PC-3 (cell line): ENCODE data around the gene ATP10B. TPM values are rescaled to one million over a fixed set of nuclear protein-coding genes. Genes with fewer than 3 reads are reported as not detected.

Source experiments
- ATAC-seq: fragments of 200-7000 bp; cut with Tn5 transposase; 2 replicates; pipeline ENCODE4 v1.9.1; 2020; ENCODE audit warnings: mild to moderate bottlenecking, moderate library complexity
- BruUV-seq: library from RNA; stranded (reverse); fragments of 400-500 nt; replicated peaks from 2 replicates; lab custom pipeline; 2021; lab: Mats Ljungman, UMichigan
- CTCF ChIA-PET: fragments of 300-600 bp; sonication (Branson Sonifier 250); formaldehyde crosslinking; loops from one replicate; lab custom pipeline; 2022; ENCODE audit warnings: antibody characterized with exemption; lab: Charles Lee
- POLR2A ChIA-PET: fragments of 300-600 bp; sonication (Branson Sonifier 250); formaldehyde crosslinking; loops from one replicate; lab custom pipeline; 2022; ENCODE audit warnings: antibody characterized with exemption; ENCODE audit not compliant: unreplicated experiment; lab: Charles Lee
- DNase-seq: peaks from one replicate; pipeline ENCODE4 v3.0.0-alpha.2; 2015
- H2AFZ ChIP-seq: fragments of 300-600 bp; sonication (generic); 2 replicates; pipeline ENCODE4 v1.6.0; 2016; ENCODE audit warnings: antibody characterized with exemption, low read length
- H3F3A ChIP-seq: fragments of 300-600 bp; sonication (generic); one replicate; pipeline ENCODE4 v1.6.0; 2017; ENCODE audit warnings: antibody characterized with exemption, low read length, control low read depth, mild to moderate bottlenecking; ENCODE audit not compliant: unreplicated experiment
- H3K27ac ChIP-seq: fragments of 300-600 bp; sonication (generic); 2 replicates; pipeline ENCODE4 v1.5.1; 2016; ENCODE audit warnings: mild to moderate bottlenecking, low read length
- H3K27me3 ChIP-seq: fragments of 300-600 bp; sonication (generic); 2 replicates; pipeline ENCODE4 v1.6.1; 2016; ENCODE audit warnings: low read length, mixed read lengths
- H3K36me3 ChIP-seq: fragments of 300-600 bp; sonication (generic); 2 replicates; pipeline ENCODE4 v1.6.1; 2016; ENCODE audit warnings: low read depth, mixed run types, low read length, mixed read lengths
- H3K4me1 ChIP-seq: fragments of 300-600 bp; sonication (generic); 2 replicates; pipeline ENCODE4 v1.5.1; 2016; ENCODE audit warnings: low read length; ENCODE audit not compliant: insufficient read depth
- H3K4me2 ChIP-seq: fragments of 300-600 bp; sonication (generic); 2 replicates; pipeline ENCODE4 v1.6.0; 2016; ENCODE audit warnings: low read length
- H3K4me3 ChIP-seq: fragments of 300-600 bp; sonication (generic); 2 replicates; pipeline ENCODE4 v1.5.1; 2016; ENCODE audit warnings: mild to moderate bottlenecking, low read length, mixed read lengths
- H3K79me2 ChIP-seq: fragments of 300-600 bp; sonication (generic); 2 replicates; pipeline ENCODE4 v1.6.1; 2017; ENCODE audit warnings: low read length, mixed read lengths
- H3K9ac ChIP-seq: fragments of 300-600 bp; sonication (generic); 2 replicates; pipeline ENCODE4 v1.6.0; 2016; ENCODE audit warnings: mild to moderate bottlenecking, low read length
- H3K9me2 ChIP-seq: fragments of 300-600 bp; sonication (generic); replicated peaks from 2 replicates; pipeline ENCODE4 v1.6.1; 2016; ENCODE audit warnings: mixed run types, low read length, mixed read lengths
- H3K9me3 ChIP-seq: fragments of 300-600 bp; sonication (generic); 2 replicates; pipeline ENCODE4 v1.6.1; 2016; ENCODE audit warnings: low read length, mixed read lengths
- H4K20me1 ChIP-seq: fragments of 300-600 bp; sonication (generic); 2 replicates; pipeline ENCODE4 v1.6.1; 2016; ENCODE audit warnings: low read length, mixed read lengths
- CTCF ChIP-seq: fragments of 300-600 bp; sonication (generic); conservative IDR thresholded peaks from 2 replicates; pipeline ENCODE4 v1.5.1; 2017; ENCODE audit warnings: antibody characterized with exemption, low read depth, mild to moderate bottlenecking, low read length
- EZH2 ChIP-seq: fragments of 300-600 bp; sonication (generic); IDR thresholded peaks from one replicate; pipeline ENCODE4 v1.6.1; 2017; ENCODE audit warnings: antibody characterized with exemption, mild to moderate bottlenecking, low read length; ENCODE audit not compliant: unreplicated experiment
- EZH2phosphoT487 ChIP-seq: fragments of 300-600 bp; sonication (generic); IDR thresholded peaks from 2 replicates; pipeline ENCODE4 v1.6.1; 2018; ENCODE audit warnings: mild to moderate bottlenecking, antibody characterized with exemption, low read length, borderline replicate concordance
- intact Hi-C: fragments of 100-400 bp; cut with micrococcal nuclease; formaldehyde crosslinking; loops from 2 replicates; pipeline ENCODE4 v1.9.0; 2023
- total RNA-seq: library from RNA; depleted of rRNA; stranded (reverse); fragments of >200 nt; gene quantifications from 2 replicates; pipeline ENCODE4 v1.2.3, GENCODE V29; 2014

The ATP10B gene
- total RNA-seq, 1 experiment from 2014 or later: not detected

GRCh38 chr5:160635663-160636062, 216.3 kb downstream of the ATP10B start:
- ATAC-seq: no peak
- no peak overlapping the region for H3K4me3 ChIP-seq
- H4K20me1 ChIP-seq: no peaks in the 10 kb centered on the region
- no peak overlapping the region for H3K9ac ChIP-seq
- no peaks in the 10 kb centered on the region for H3K27me3 ChIP-seq
- H3K4me1 ChIP-seq: no peaks in the 10 kb centered on the region
- no peaks in the 10 kb centered on the region for H3K36me3 ChIP-seq
- DNase-seq: no peak
- H3K27ac ChIP-seq: no peak overlapping the region
- H3K4me2 ChIP-seq: no peak overlapping the region
- BruUV-seq: no TSS peak
- POLR2A ChIA-PET: no interaction called here
- intact Hi-C loops: no loop called here
- no peaks in the 10 kb centered on the region for H3F3A ChIP-seq
- no peaks in the 10 kb centered on the region for H3K9me3 ChIP-seq
- TF ChIP-seq CTCF (no peak), EZH2 (no peak), EZH2phosphoT487 (no peak)
- H3K9me2 ChIP-seq: no peaks in the 10 kb centered on the region
- H3K79me2 ChIP-seq: no peaks in the 10 kb centered on the region
- H2AFZ ChIP-seq: no peak overlapping the region
- CTCF ChIA-PET: no interaction called here

GRCh38 chr5:160635046-160635445, 217.0 kb downstream of the ATP10B start:
- intact Hi-C loops: no loop called here
- no peak for ATAC-seq
- Histone ChIP-seq H3K4me1 (no peaks in the 10 kb centered on the region), H3K9ac (no peak overlapping the region), H3F3A (no peaks in the 10 kb centered on the region), H3K9me3 (no peaks in the 10 kb centered on the region), H3K36me3 (no peaks in the 10 kb centered on the region), H3K27me3 (no peaks in the 10 kb centered on the region), H3K27ac (no peak overlapping the region), H3K9me2 (no peaks in the 10 kb centered on the region), H3K4me3 (no peak overlapping the region), H2AFZ (no peak overlapping the region), H4K20me1 (no peaks in the 10 kb centered on the region), H3K4me2 (no peak overlapping the region), H3K79me2 (no peaks in the 10 kb centered on the region)
- TF ChIP-seq EZH2phosphoT487 (no peak), CTCF (no peak), EZH2 (no peak)
- no TSS peak for BruUV-seq
- POLR2A ChIA-PET: no interaction called here
- DNase-seq: no peak
- CTCF ChIA-PET: no interaction called here

GRCh38 chr5:160629003-160629402, 223.0 kb downstream of the ATP10B start:
- ATAC-seq: no peak
- H3K4me2 ChIP-seq: no peak overlapping the region
- H3K4me1 ChIP-seq: no peaks in the 10 kb centered on the region
- H3K9ac ChIP-seq: no peak overlapping the region
- CTCF ChIA-PET: no interaction called here
- POLR2A ChIA-PET: no interaction called here
- BruUV-seq: no TSS peak
- H3K36me3 ChIP-seq: no peaks in the 10 kb centered on the region
- DNase-seq: no peak
- intact Hi-C loops: no loop called here
- no peak overlapping the region for H2AFZ ChIP-seq
- no peak overlapping the region for H3K4me3 ChIP-seq
- H3K27me3 ChIP-seq: no peaks in the 10 kb centered on the region
- no peaks in the 10 kb centered on the region for H3K79me2 ChIP-seq
- H3K27ac ChIP-seq: no peak overlapping the region
- no peaks in the 10 kb centered on the region for H3F3A ChIP-seq
- no peaks in the 10 kb centered on the region for H3K9me2 ChIP-seq
- no peaks in the 10 kb centered on the region for H4K20me1 ChIP-seq
- TF ChIP-seq EZH2phosphoT487 (no peak), CTCF (no peak), EZH2 (no peak)
- H3K9me3 ChIP-seq: no peaks in the 10 kb centered on the region
